Subcutaneous adipose tissue (tissue), 4 donors: ENCODE data around the gene ROBO4. TPM values are rescaled to one million over a fixed set of nuclear protein-coding genes. Genes with fewer than 3 reads are reported as not detected.

Experiments
- total RNA-seq, 4 donors: library from RNA; depleted of rRNA; stranded (reverse); fragments of >200 nt; gene quantifications; one replicate each; pipeline ENCODE4 v1.1.0, GENCODE V29; 2016
- TF ChIP-seq, protein P1 (sequence below): fragments of 450-650 bp; IDR thresholded peaks from one replicate; pipeline ENCODE4 v1.5.1; 2016; ENCODE audit warnings: low read depth, mild to moderate bottlenecking, control low read depth, antibody characterized with exemption, moderate library complexity

ROBO4 gene
- total RNA-seq, 4 donors from 2014 or later, result 17.5 to 152 (median 21.0) TPM

DNA sequence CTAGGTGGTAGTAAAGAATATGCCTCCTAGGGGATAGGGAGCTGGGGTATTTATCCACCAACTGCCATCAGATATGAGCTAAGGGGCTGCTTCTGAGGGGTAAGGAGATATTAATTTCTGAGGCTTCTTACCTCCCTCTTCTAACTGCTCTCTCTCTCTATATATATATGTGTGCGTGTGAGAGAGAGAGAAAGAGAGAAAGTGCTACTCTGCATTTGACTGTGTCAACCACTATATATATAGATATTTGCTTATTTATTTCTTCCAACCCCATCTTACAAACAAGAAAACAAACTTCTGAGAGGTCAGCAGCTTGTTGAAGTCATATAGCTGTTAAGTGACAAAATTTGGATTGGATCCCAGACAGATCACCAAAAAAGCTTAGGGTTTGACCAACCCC, 44.0 kb upstream of the ROBO4 start:
- TF ChIP-seq, protein P1, sequence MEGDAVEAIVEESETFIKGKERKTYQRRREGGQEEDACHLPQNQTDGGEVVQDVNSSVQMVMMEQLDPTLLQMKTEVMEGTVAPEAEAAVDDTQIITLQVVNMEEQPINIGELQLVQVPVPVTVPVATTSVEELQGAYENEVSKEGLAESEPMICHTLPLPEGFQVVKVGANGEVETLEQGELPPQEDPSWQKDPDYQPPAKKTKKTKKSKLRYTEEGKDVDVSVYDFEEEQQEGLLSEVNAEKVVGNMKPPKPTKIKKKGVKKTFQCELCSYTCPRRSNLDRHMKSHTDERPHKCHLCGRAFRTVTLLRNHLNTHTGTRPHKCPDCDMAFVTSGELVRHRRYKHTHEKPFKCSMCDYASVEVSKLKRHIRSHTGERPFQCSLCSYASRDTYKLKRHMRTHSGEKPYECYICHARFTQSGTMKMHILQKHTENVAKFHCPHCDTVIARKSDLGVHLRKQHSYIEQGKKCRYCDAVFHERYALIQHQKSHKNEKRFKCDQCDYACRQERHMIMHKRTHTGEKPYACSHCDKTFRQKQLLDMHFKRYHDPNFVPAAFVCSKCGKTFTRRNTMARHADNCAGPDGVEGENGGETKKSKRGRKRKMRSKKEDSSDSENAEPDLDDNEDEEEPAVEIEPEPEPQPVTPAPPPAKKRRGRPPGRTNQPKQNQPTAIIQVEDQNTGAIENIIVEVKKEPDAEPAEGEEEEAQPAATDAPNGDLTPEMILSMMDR, result no peak

- TF ChIP-seq, protein P1, result no peak
Observed at GRCh38 chr11:124938970-124939369, 41.3 kb upstream of the ROBO4 start.

GRCh38 chr11:124938206-124938765, 40.6 kb upstream of the ROBO4 start:
- TF ChIP-seq, protein P1, result no peak

- TF ChIP-seq, protein P1, result no peak
Observed at GRCh38 chr11:124937336-124937935, 39.8 kb upstream of the ROBO4 start.

DNA sequence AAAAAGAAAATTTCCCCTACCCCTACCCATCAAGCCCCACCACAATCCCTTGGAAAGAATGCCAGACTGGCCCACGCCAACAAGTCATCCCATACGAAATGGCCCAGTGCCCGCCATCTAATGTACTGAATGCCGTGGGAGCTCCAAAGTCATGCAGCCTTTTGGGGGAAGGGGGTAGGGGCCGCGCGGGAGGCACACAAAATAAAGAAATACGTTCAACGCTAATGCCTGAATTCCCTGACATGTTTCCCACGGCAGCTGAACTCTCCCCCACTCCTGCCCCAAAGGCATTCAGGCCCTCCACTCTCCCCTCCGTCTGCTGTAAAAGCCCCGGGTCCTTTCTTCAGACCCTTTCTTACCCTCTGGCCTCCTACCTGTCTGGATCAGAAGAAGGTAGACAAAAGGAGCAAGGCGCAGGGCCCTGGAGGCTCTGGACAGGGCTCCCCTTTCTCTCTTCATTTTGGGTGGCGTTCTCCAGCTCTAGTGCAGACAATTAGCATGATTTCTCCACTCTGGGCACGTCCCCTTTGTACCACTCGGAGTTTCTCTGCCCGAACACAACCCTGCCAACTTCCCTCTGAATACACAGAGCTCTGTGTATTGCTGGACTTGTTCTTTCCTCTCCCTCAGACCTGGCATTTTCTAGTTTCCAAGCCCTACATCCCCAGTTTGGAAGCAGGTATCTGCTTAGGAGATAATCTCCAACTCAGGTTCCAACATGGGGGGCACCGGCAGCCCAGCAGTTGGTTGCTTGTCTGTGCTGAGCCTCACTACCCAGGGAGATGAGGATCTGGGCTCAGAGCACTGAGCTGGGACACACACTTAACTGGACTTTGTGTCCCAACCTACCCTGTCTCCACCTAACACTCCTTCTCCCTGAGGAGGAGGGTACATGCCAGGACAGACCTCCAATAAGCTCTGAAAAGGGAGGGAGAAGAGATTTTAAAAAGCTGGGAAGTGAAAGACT, 38.2 kb upstream of the ROBO4 start, which contains the start of gene HEPACAM:
Gene HEPACAM (minus strand): TSS at position 500 of the 967 bp plus-strand sequence. CDS start 41 bp downstream, at position 459.
- TF ChIP-seq, protein P1, result no peak

DNA sequence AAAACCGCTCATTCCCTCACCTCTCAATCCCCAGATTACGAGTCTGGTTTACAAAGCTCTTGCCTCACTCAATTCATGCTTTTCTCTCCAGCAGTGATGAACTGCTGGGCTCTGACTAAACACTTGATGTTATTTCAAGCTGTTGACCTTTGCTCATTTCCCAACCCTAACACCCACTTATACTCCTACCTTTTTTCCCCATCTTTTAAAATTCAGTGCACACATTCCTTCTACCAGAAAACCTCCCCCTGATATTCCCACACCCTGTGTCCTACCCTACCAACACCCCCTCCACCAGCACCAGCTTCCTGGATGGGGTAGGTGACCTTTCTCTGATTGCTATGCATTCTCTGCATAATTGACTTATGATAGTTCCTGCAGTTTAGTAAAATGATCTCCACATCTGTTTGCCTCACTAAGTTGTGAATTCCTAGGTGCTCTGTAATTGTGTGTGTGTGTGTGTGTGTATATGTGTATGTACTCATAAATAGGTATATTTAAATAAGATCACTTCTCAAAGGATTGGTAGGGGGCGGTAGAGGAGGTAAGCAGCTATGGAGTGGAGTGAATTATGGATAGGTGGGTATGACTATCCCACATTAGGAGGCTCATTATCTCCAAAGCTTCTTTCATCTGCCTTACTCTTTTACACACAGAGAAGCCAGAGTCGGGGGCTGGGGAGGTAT, 37.3 kb upstream of the ROBO4 start:
- TF ChIP-seq, protein P1, result no peak
